Kidney (tissue), 14 donors: ENCODE data around the gene HECW1. TPM values are rescaled to one million over a fixed set of nuclear protein-coding genes. Genes with fewer than 3 reads are reported as not detected.

ENCODE experiments used
- DNase-seq, 5 donors: peaks; one replicate each; pipeline ENCODE4 v3.0.0-alpha.2; 2013 to 2020
- FAIRE-seq: peaks from 2 replicates; lab custom pipeline; 2012; peaks lifted over from hg19 to GRCh38; lab: Jason Lieb, UNC
- H3K27ac ChIP-seq, 2 donors: one replicate each; pipeline ENCODE4 v1.7.0; 2013; ENCODE audit warnings: low read depth in 2 of 2, low read length in 2 of 2, inconsistent platforms in 1 of 2
- H3K27me3 ChIP-seq: one replicate; pipeline ENCODE4 v1.7.1; 2013; ENCODE audit warnings: low read length, inconsistent platforms; ENCODE audit not compliant: control insufficient read depth, insufficient read depth
- H3K36me3 ChIP-seq, 3 donors: one replicate each; pipeline versions ENCODE4 v1.7.0 to v1.7.1; 2013; ENCODE audit warnings: low read length in 3 of 3, control low read depth in 1 of 3, inconsistent platforms in 1 of 3; ENCODE audit not compliant: insufficient read depth in 3 of 3, control insufficient read depth in 2 of 3
- H3K4me1 ChIP-seq, 3 donors: one replicate each; pipeline versions ENCODE4 v1.7.0 to v1.7.1; 2013; ENCODE audit warnings: low read length in 3 of 3, inconsistent platforms in 1 of 3, low read depth in 1 of 3; ENCODE audit not compliant: control insufficient read depth in 2 of 3, insufficient read depth in 2 of 3
- H3K4me3 ChIP-seq, 3 donors: one replicate each; pipeline versions ENCODE4 v1.7.0 to v1.8.1; 2013; ENCODE audit warnings: low read length in 3 of 3, control low read depth in 1 of 3, inconsistent platforms in 1 of 3
- H3K9ac ChIP-seq, 3 donors: one replicate each; pipeline versions ENCODE4 v1.7.0 to v1.7.1; 2013; ENCODE audit warnings: low read length in 3 of 3, control low read depth in 1 of 3, inconsistent platforms in 1 of 3
- H3K9me3 ChIP-seq, 3 donors: one replicate each; pipeline versions ENCODE4 v1.7.0 to v1.7.1; 2013; ENCODE audit warnings: low read length in 3 of 3, control low read depth in 1 of 3, inconsistent platforms in 1 of 3; ENCODE audit not compliant: control insufficient read depth in 2 of 3, insufficient read depth in 1 of 3
- CTCF ChIP-seq: IDR thresholded peaks from 3 replicates; pipeline ENCODE4 v1.5.1; 2012; ENCODE audit warnings: mild to moderate bottlenecking, moderate library complexity, borderline replicate concordance; ENCODE audit not compliant: insufficient read depth; ENCODE audit errors: extremely low read depth
- intact Hi-C: fragments of 100-400 bp; cut with DNase I; formaldehyde crosslinking; loops from one replicate; pipeline ENCODE4 v1.11.1; 2022
- polyA plus RNA-seq: library from polyadenylated mRNA; stranded (reverse); fragments of 350-450 nt; fragmentation: Illumina TruSeq; extraction: RNeasy Lipid Tissue Mini Kit (QIAGEN cat#74804); gene quantifications from one replicate; pipeline ENCODE4 v1.2.3, GENCODE V29; 2014; ENCODE audit warnings: low read depth, low replicate concordance; ENCODE audit not compliant: insufficient read depth
- total RNA-seq: library from RNA; stranded (reverse); fragmentation: NEBNext Ultra II Directional; extraction: Animal tissue kit (Norgen Biotek cat#: 25700); gene quantifications from one replicate; pipeline ENCODE4 v1.2.1, GENCODE V29; 2021
- donor health status: control.
- donor health status: control.
- donor health status: control.
- donor health status: control.
- donor health status: control.
- donor health status: DM: yes; HTN: yes; CAD: no.
- donor health status: Normal renal cell carcinoma (clear cell type).

HECW1 gene
- total and polyA plus RNA-seq, 2 donors from 2014 or later, result 0.50 to 7.5 TPM

GRCh38 chr7:43384616-43385308 lies 272.3 kb downstream of the HECW1 start:
- Histone ChIP-seq H3K27ac (no peak overlapping the region), H3K27me3 (no peaks in the 10 kb centered on the region), H3K4me1 (no peaks in the 10 kb centered on the region), H3K4me3 (no peak overlapping the region), H3K9me3 (no peaks in the 10 kb centered on the region), H3K9ac (no peak overlapping the region), H3K36me3 (no peaks in the 10 kb centered on the region)
- FAIRE-seq, result no peak
- no peak for DNase-seq
- no peak for TF ChIP-seq CTCF
- intact Hi-C loops, result no loop called here

- intact Hi-C loops, result no loop called here
- Histone ChIP-seq H3K9me3 (no peaks in the 10 kb centered on the region), H3K9ac (no peak overlapping the region), H3K4me3 (no peak overlapping the region), H3K27ac (no peak overlapping the region), H3K4me1 (peaks cover 0 to 2% (median 0%) of the 10 kb centered on the region in 3 donors), H3K36me3 (no peaks in the 10 kb centered on the region), H3K27me3 (no peaks in the 10 kb centered on the region)
- FAIRE-seq (no peak), DNase-seq (no peak)
- no peak for TF ChIP-seq CTCF
Observed at GRCh38 chr7:43385309-43385680, 272.8 kb downstream of the HECW1 start.

- no peaks in the 10 kb centered on the region for H3K27me3 ChIP-seq
- no peaks in the 10 kb centered on the region for H3K9me3 ChIP-seq
- intact Hi-C loops, result no loop called here
- H3K4me3 ChIP-seq, result no peak overlapping the region
- peaks cover 0 to 2% (median 0%) of the 10 kb centered on the region in 3 donors for H3K4me1 ChIP-seq
- H3K27ac ChIP-seq, result no peak overlapping the region
- no peak for FAIRE-seq
- no peaks in the 10 kb centered on the region for H3K36me3 ChIP-seq
- DNase-seq, result no peak
- no peak overlapping the region for H3K9ac ChIP-seq
- no peak for TF ChIP-seq CTCF
Observed at GRCh38 chr7:43385856-43386255, 273.4 kb downstream of the HECW1 start.
